IPS-18c (cell line): ENCODE results near the gene HUWE1.

ENCODE experiments used
- H3K4me3 ChIP-seq: 2 replicates; pipeline ENCODE4 v1.7.0; 2013; ENCODE audit warnings: low read depth, mild to moderate bottlenecking, low read length, moderate library complexity; ENCODE audit not compliant: insufficient read depth
- H3K9me3 ChIP-seq: one replicate; pipeline ENCODE4 v1.6.1; 2013; ENCODE audit warnings: mild to moderate bottlenecking, low read length, moderate library complexity; ENCODE audit not compliant: control insufficient read depth, insufficient read depth

HUWE1 gene

GRCh38 chrX:53695946-53696549 lies 9.5 kb upstream of the HUWE1 start:
- H3K9me3 ChIP-seq = peaks cover 8% of the 10 kb centered on the region
- H3K4me3 ChIP-seq = no peak overlapping the region

- Histone ChIP-seq H3K9me3 (peaks cover 8% of the 10 kb centered on the region), H3K4me3 (no peak overlapping the region)
Observed at GRCh38 chrX:53694642-53695041, 8.1 kb upstream of the HUWE1 start.

GRCh38 chrX:53688300-53688699 lies 1.8 kb upstream of the HUWE1 start:
- Histone ChIP-seq H3K4me3 (no peak overlapping the region), H3K9me3 (peaks cover 2% of the 10 kb centered on the region)

- H3K9me3 ChIP-seq = peaks cover 2% of the 10 kb centered on the region
Observed at GRCh38 chrX:53685711-53686110, 808 bp downstream of the HUWE1 start.

GRCh38 chrX:53684415-53685192 lies 1.9 kb downstream of the HUWE1 start:
- H3K4me3 ChIP-seq = peak overlapping the region; percentile 55
- H3K9me3 ChIP-seq = peaks cover 2% of the 10 kb centered on the region

More at GRCh38 chrX:53685711-53686110, 808 bp downstream of the HUWE1 start:
- H3K4me3 ChIP-seq = peak overlapping the region; percentile 62

GRCh38 chrX:53683556-53684414 lies 2.7 kb downstream of the HUWE1 start:
- Histone ChIP-seq H3K9me3 (peaks cover 2% of the 10 kb centered on the region), H3K4me3 (peak overlapping the region; percentile 77)

- H3K9me3 ChIP-seq = peaks cover 2% of the 10 kb centered on the region
Observed at GRCh38 chrX:53682885-53683555, 3.5 kb downstream of the HUWE1 start.

GRCh38 chrX:53681661-53682060 lies 4.9 kb downstream of the HUWE1 start:
- no peak overlapping the region for H3K4me3 ChIP-seq
- H3K9me3 ChIP-seq = peaks cover 2% of the 10 kb centered on the region

More at GRCh38 chrX:53682885-53683555, 3.5 kb downstream of the HUWE1 start:
- peak overlapping the region; percentile 77 for H3K4me3 ChIP-seq

- H3K4me3 ChIP-seq = no peak overlapping the region
Observed at GRCh38 chrX:53678667-53679066, 7.9 kb downstream of the HUWE1 start.

GRCh38 chrX:53677286-53677685 lies 9.2 kb downstream of the HUWE1 start:
- no peak overlapping the region for H3K4me3 ChIP-seq

More at GRCh38 chrX:53678667-53679066, 7.9 kb downstream of the HUWE1 start:
- peaks cover 2% of the 10 kb centered on the region for H3K9me3 ChIP-seq

GRCh38 chrX:53674581-53674980 lies 11.9 kb downstream of the HUWE1 start:
- no peak overlapping the region for H3K4me3 ChIP-seq
- H3K9me3 ChIP-seq = peaks cover 2% of the 10 kb centered on the region

More at GRCh38 chrX:53677286-53677685, 9.2 kb downstream of the HUWE1 start:
- peaks cover 2% of the 10 kb centered on the region for H3K9me3 ChIP-seq

GRCh38 chrX:53669258-53669657 lies 17.3 kb downstream of the HUWE1 start:
- H3K9me3 ChIP-seq = no peaks in the 10 kb centered on the region
- no peak overlapping the region for H3K4me3 ChIP-seq

- H3K9me3 ChIP-seq = no peaks in the 10 kb centered on the region
- H3K4me3 ChIP-seq = no peak overlapping the region
Observed at GRCh38 chrX:53666171-53666570, 20.3 kb downstream of the HUWE1 start.

GRCh38 chrX:53660004-53660403 lies 26.5 kb downstream of the HUWE1 start:
- Histone ChIP-seq H3K9me3 (peaks cover 2% of the 10 kb centered on the region), H3K4me3 (no peak overlapping the region)

- peaks cover 2% of the 10 kb centered on the region for H3K9me3 ChIP-seq
- no peak overlapping the region for H3K4me3 ChIP-seq
Observed at GRCh38 chrX:53659039-53659438, 27.5 kb downstream of the HUWE1 start.

- H3K4me3 ChIP-seq = no peak overlapping the region
- H3K9me3 ChIP-seq = peaks cover 2% of the 10 kb centered on the region
Observed at GRCh38 chrX:53656845-53657244, 29.7 kb downstream of the HUWE1 start.

- Histone ChIP-seq H3K4me3 (no peak overlapping the region), H3K9me3 (peaks cover 2% of the 10 kb centered on the region)
Observed at GRCh38 chrX:53654376-53654775, 32.1 kb downstream of the HUWE1 start.
